ENCODE measurements around the gene TPK1.

The TPK1 gene

GRCh38 chr7:144481833-144482232 is 354.0 kb downstream of the TPK1 start:
- H4K20me1 ChIP-seq (ENCODE audit: insufficient read depth) = no peaks in the 10 kb centered on the region
- TF ChIP-seq, protein P1, sequence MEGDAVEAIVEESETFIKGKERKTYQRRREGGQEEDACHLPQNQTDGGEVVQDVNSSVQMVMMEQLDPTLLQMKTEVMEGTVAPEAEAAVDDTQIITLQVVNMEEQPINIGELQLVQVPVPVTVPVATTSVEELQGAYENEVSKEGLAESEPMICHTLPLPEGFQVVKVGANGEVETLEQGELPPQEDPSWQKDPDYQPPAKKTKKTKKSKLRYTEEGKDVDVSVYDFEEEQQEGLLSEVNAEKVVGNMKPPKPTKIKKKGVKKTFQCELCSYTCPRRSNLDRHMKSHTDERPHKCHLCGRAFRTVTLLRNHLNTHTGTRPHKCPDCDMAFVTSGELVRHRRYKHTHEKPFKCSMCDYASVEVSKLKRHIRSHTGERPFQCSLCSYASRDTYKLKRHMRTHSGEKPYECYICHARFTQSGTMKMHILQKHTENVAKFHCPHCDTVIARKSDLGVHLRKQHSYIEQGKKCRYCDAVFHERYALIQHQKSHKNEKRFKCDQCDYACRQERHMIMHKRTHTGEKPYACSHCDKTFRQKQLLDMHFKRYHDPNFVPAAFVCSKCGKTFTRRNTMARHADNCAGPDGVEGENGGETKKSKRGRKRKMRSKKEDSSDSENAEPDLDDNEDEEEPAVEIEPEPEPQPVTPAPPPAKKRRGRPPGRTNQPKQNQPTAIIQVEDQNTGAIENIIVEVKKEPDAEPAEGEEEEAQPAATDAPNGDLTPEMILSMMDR (conservative IDR thresholded peaks at IDR 0.05; ENCODE audit: low read depth, low read length) = no peak
- no peaks in the 10 kb centered on the region for H3K27me3 ChIP-seq (ENCODE audit: insufficient read depth, low read depth)
- H3K9ac ChIP-seq = no peak overlapping the region
- no peaks in the 10 kb centered on the region for H3K36me3 ChIP-seq (ENCODE audit: insufficient read depth)
- H3K27ac ChIP-seq = no peak overlapping the region
- H2AFZ ChIP-seq (ENCODE audit: low read depth) = no peak overlapping the region
- no peak overlapping the region for H3K4me2 ChIP-seq
- H3K4me1 ChIP-seq (ENCODE audit: low read depth, poor library complexity, severe bottlenecking) = no peaks in the 10 kb centered on the region
- H3K79me2 ChIP-seq (ENCODE audit: insufficient read depth, low read depth) = no peaks in the 10 kb centered on the region
- H3K4me3 ChIP-seq (IDR thresholded peaks at IDR 0.05; ENCODE audit: insufficient read depth, low read depth, low read length) = no peak overlapping the region

GRCh38 chr7:144477348-144477747 is 358.5 kb downstream of the TPK1 start:
- H3K4me3 ChIP-seq (IDR thresholded peaks at IDR 0.05; ENCODE audit: insufficient read depth, low read depth, low read length) = no peak overlapping the region
- H3K27ac ChIP-seq = no peak overlapping the region
- H2AFZ ChIP-seq (ENCODE audit: low read depth) = no peak overlapping the region
- H3K4me1 ChIP-seq (ENCODE audit: low read depth, poor library complexity, severe bottlenecking) = no peaks in the 10 kb centered on the region
- TF ChIP-seq, protein P1 (conservative IDR thresholded peaks at IDR 0.05; ENCODE audit: low read depth, low read length) = no peak
- H3K4me2 ChIP-seq = no peak overlapping the region
- no peaks in the 10 kb centered on the region for H3K79me2 ChIP-seq (ENCODE audit: insufficient read depth, low read depth)
- no peaks in the 10 kb centered on the region for H3K36me3 ChIP-seq (ENCODE audit: insufficient read depth)
- no peaks in the 10 kb centered on the region for H3K27me3 ChIP-seq (ENCODE audit: insufficient read depth, low read depth)
- H4K20me1 ChIP-seq (ENCODE audit: insufficient read depth) = no peaks in the 10 kb centered on the region
- H3K9ac ChIP-seq = no peak overlapping the region

- Histone ChIP-seq H4K20me1 (ENCODE audit: insufficient read depth) (no peaks in the 10 kb centered on the region), H3K4me1 (ENCODE audit: low read depth, poor library complexity, severe bottlenecking) (no peaks in the 10 kb centered on the region), H3K4me2 (no peak overlapping the region), H3K27me3 (ENCODE audit: insufficient read depth, low read depth) (no peaks in the 10 kb centered on the region), H2AFZ (ENCODE audit: low read depth) (no peak overlapping the region), H3K79me2 (ENCODE audit: insufficient read depth, low read depth) (no peaks in the 10 kb centered on the region), H3K9ac (no peak overlapping the region), H3K36me3 (ENCODE audit: insufficient read depth) (no peaks in the 10 kb centered on the region), H3K4me3 (IDR thresholded peaks at IDR 0.05; ENCODE audit: insufficient read depth, low read depth, low read length) (no peak overlapping the region), H3K27ac (no peak overlapping the region)
- TF ChIP-seq, protein P1 (conservative IDR thresholded peaks at IDR 0.05; ENCODE audit: low read depth, low read length) = no peak
Measured at GRCh38 chr7:144474800-144475615, 360.8 kb downstream of the TPK1 start.

DNA sequence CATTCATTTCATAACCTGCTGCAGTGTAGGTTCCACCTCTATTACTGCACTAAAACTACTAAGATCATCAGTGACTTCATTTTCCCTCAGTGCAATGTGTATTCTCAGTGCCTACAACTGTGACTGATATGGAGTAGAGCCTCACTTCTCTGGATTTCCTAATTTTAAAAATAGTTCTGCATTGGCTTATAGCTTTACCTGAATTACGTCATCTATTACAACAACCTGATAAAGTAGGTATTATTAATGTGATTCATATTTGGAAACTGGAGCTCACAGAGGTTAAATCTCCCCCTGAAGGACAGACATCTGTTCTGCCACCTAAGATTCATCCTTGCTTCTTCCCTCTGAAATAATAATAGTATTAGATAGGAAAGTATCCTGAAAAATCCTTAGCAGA is 361.5 kb downstream of the TPK1 start:
- Histone ChIP-seq H3K79me2 (ENCODE audit: insufficient read depth, low read depth) (no peaks in the 10 kb centered on the region), H3K9ac (no peak overlapping the region), H3K36me3 (ENCODE audit: insufficient read depth) (no peaks in the 10 kb centered on the region)

More for the DNA sequence above, 361.5 kb downstream of the TPK1 start:
- no peak overlapping the region for H2AFZ ChIP-seq (ENCODE audit: low read depth)
- no peak overlapping the region for H3K27ac ChIP-seq
- no peak overlapping the region for H3K4me2 ChIP-seq
- no peak overlapping the region for H3K4me3 ChIP-seq (IDR thresholded peaks at IDR 0.05; ENCODE audit: insufficient read depth, low read depth, low read length)
- H3K27me3 ChIP-seq (ENCODE audit: insufficient read depth, low read depth) = no peaks in the 10 kb centered on the region
- H4K20me1 ChIP-seq (ENCODE audit: insufficient read depth) = no peaks in the 10 kb centered on the region
- TF ChIP-seq, protein P1 (conservative IDR thresholded peaks at IDR 0.05; ENCODE audit: low read depth, low read length) = no peak
- H3K4me1 ChIP-seq (ENCODE audit: low read depth, poor library complexity, severe bottlenecking) = no peaks in the 10 kb centered on the region
